ENCODE results near the gene SH3D19.

DNA sequence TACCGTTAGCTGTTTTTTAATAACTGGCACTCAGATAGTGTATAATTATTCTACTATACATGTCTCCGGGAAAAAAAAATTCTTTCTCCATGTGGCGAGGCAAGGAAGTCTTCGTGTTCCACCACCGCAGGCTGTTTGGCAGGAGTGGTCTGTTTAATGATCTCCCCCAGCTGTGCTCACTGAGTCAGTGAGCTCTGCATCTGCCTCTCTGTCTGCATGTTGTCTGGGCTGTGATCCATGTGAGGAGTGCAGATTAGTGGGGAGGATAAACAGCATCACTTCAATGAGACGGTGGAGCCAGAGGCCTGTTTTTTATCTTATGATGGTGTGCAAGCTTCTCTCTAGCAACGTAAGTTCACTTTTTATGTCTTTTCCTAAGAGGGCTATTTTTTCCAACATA, 156.2 kb downstream of the SH3D19 start:
- TF ChIP-seq, protein P1, sequence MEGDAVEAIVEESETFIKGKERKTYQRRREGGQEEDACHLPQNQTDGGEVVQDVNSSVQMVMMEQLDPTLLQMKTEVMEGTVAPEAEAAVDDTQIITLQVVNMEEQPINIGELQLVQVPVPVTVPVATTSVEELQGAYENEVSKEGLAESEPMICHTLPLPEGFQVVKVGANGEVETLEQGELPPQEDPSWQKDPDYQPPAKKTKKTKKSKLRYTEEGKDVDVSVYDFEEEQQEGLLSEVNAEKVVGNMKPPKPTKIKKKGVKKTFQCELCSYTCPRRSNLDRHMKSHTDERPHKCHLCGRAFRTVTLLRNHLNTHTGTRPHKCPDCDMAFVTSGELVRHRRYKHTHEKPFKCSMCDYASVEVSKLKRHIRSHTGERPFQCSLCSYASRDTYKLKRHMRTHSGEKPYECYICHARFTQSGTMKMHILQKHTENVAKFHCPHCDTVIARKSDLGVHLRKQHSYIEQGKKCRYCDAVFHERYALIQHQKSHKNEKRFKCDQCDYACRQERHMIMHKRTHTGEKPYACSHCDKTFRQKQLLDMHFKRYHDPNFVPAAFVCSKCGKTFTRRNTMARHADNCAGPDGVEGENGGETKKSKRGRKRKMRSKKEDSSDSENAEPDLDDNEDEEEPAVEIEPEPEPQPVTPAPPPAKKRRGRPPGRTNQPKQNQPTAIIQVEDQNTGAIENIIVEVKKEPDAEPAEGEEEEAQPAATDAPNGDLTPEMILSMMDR (IDR thresholded peaks at IDR 0.05 in 4 of 5, conservative IDR thresholded peaks at IDR 0.05 in 1 of 5): no peak
- no peak for TF ChIP-seq POLR2A (IDR thresholded peaks at IDR 0.05)
